ENCODE data around the gene RNF123. TPM values are rescaled to one million over a fixed set of nuclear protein-coding genes. Genes with fewer than 3 reads are reported as not detected.

RNF123 gene
- total RNA-seq, 2 donors from 2014 or later: 36.4 to 39.3 TPM

GRCh38 chr3:49668861-49669260, 20.5 kb upstream of the RNF123 start:
- no peak for TF ChIP-seq CTCF (IDR thresholded peaks at IDR 0.05)
- Histone ChIP-seq H3K9ac (ENCODE audit: low read depth in 2 of 2, low read length in 2 of 2) (no peak overlapping the region), H3K4me1 (no peaks in the 10 kb centered on the region), H3K4me3 (no peak overlapping the region), H3K27ac (no peak overlapping the region), H3K9me3 (no peaks in the 10 kb centered on the region), H3K36me3 (no peaks in the 10 kb centered on the region), H3K27me3 (no peaks in the 10 kb centered on the region)
- intact Hi-C loops (cut with DNase I): no loop called here
- no peak for DNase-seq

GRCh38 chr3:49669352-49669751, 20.0 kb upstream of the RNF123 start:
- Histone ChIP-seq H3K4me3 (no peak overlapping the region), H3K4me1 (no peaks in the 10 kb centered on the region), H3K27me3 (no peaks in the 10 kb centered on the region), H3K27ac (no peak overlapping the region), H3K9me3 (no peaks in the 10 kb centered on the region), H3K9ac (ENCODE audit: low read depth in 2 of 2, low read length in 2 of 2) (no peak overlapping the region), H3K36me3 (no peaks in the 10 kb centered on the region)
- no peak for TF ChIP-seq CTCF (IDR thresholded peaks at IDR 0.05)
- intact Hi-C loops (cut with DNase I): no loop called here
- no peak for DNase-seq

GRCh38 chr3:49670940-49671290, 18.4 kb upstream of the RNF123 start:
- no peak overlapping the region for H3K9ac ChIP-seq (ENCODE audit: low read depth in 2 of 2, low read length in 2 of 2)
- no peak for DNase-seq
- H3K36me3 ChIP-seq: no peaks in the 10 kb centered on the region
- no peaks in the 10 kb centered on the region for H3K27me3 ChIP-seq
- intact Hi-C loops (cut with DNase I): loop anchor here (2.0 kb wide), 1 partner anchor 132 kb away; no protein-coding TSS in a partner anchor
- no peaks in the 10 kb centered on the region for H3K4me1 ChIP-seq
- H3K4me3 ChIP-seq: no peak overlapping the region
- no peaks in the 10 kb centered on the region for H3K9me3 ChIP-seq
- TF ChIP-seq CTCF (IDR thresholded peaks at IDR 0.05): no peak
- no peak overlapping the region for H3K27ac ChIP-seq

GRCh38 chr3:49671291-49672288, 17.8 kb upstream of the RNF123 start:
- peak; percentile 81 for TF ChIP-seq CTCF (IDR thresholded peaks at IDR 0.05)
- H3K36me3 ChIP-seq: no peaks in the 10 kb centered on the region
- H3K4me3 ChIP-seq: no peak overlapping the region
- DNase-seq: peak; percentile 72
- H3K27ac ChIP-seq: no peak overlapping the region
- no peaks in the 10 kb centered on the region for H3K27me3 ChIP-seq
- no peaks in the 10 kb centered on the region for H3K9me3 ChIP-seq
- H3K9ac ChIP-seq (ENCODE audit: low read depth in 2 of 2, low read length in 2 of 2): no peak overlapping the region
- intact Hi-C loops (cut with DNase I): loop anchor here (2.0 kb wide), 1 partner anchor 133 kb away; no protein-coding TSS in a partner anchor
- no peaks in the 10 kb centered on the region for H3K4me1 ChIP-seq

- Histone ChIP-seq H3K9me3 (no peaks in the 10 kb centered on the region), H3K27me3 (no peaks in the 10 kb centered on the region), H3K36me3 (no peaks in the 10 kb centered on the region), H3K9ac (ENCODE audit: low read depth in 2 of 2, low read length in 2 of 2) (peak overlapping the region; percentile 71 to 88), H3K4me1 (no peaks in the 10 kb centered on the region), H3K4me3 (peak overlapping the region; percentile 97), H3K27ac (peak overlapping the region; percentile 92)
- peak; percentile 37 for DNase-seq
- intact Hi-C loops (cut with DNase I): no loop called here
- no peak for TF ChIP-seq CTCF (IDR thresholded peaks at IDR 0.05)
Observed at GRCh38 chr3:49673121-49673714, 16.1 kb upstream of the RNF123 start.

Data from colonic mucosa (tissue), 4 donors.